ENCODE results near the gene EFHD1. TPM values are rescaled to one million over a fixed set of nuclear protein-coding genes. Genes with fewer than 3 reads are reported as not detected.

EFHD1 gene
- total and polyA plus RNA-seq, 9 of the 15 experiments (the other 6 are each of a cell fraction or from before 2014, with no cell fraction given): 0.66 to 9.1 (median 2.0) TPM

DNA sequence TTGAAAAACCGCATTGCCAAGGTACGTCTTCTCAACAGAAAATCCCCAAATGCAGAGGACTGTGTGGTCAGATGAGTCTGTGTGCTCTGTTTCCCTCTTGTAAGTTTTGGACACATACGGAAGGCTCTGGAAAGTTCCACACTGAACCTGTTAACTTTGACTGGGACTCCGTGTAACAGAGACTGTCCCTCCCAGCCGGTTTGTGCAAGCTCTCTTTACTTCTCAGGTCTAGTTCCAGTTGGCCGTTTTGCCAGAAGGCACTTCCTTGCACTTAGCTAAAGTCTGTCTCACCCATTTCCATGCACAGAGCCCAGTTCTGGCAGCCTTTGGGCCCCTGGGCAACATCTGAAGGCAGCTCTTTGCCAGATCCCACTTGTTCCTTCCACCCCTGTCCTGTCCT, 22.0 kb downstream of the EFHD1 start:
- Histone ChIP-seq H3K36me3 (ENCODE audit: control insufficient read depth, insufficient read depth, low read length) (no peaks in the 10 kb centered on the region), H4K20me1 (replicated peaks; ENCODE audit: control insufficient read depth, insufficient read depth, low read length) (no peaks in the 10 kb centered on the region), H3K27ac (ENCODE audit: extremely low read depth, low read depth, low read length) (no peak overlapping the region), H3K4me2 (ENCODE audit: insufficient read depth, low read length) (no peak overlapping the region), H3K9ac (ENCODE audit: insufficient read depth in 1 of 2, low read depth in 2 of 2, low read length in 2 of 2) (no peak overlapping the region), H3K27me3 (ENCODE audit: control insufficient read depth in 2 of 2, insufficient read depth in 2 of 2, low read length in 2 of 2) (no peaks in the 10 kb centered on the region), H3K9me3 (replicated peaks; ENCODE audit: control insufficient read depth, insufficient read depth, low read depth, low read length) (no peaks in the 10 kb centered on the region), H3K9me1 (ENCODE audit: control insufficient read depth, insufficient read depth, low read length) (no peaks in the 10 kb centered on the region), H2AFZ (ENCODE audit: low read depth, low read length) (no peak overlapping the region), H3K79me2 (ENCODE audit: control insufficient read depth, insufficient read depth, low read length) (no peaks in the 10 kb centered on the region), H3K4me1 (replicated peaks in 1 of 2; ENCODE audit: control insufficient read depth in 2 of 2, insufficient read depth in 2 of 2, low read length in 2 of 2) (no peaks in the 10 kb centered on the region; a peak in 1 of 5 replicates), H3K4me3 (no peak overlapping the region)
- no TSS peak for BruUV-seq (replicated peaks)
- no peak for DNase-seq (ENCODE audit: extremely low read depth in 1 of 4, low spot score in 3 of 4)
- WGBS (ENCODE audit: insufficient coverage, low coverage, missing lambda C conversion rate): 26% methylated on average over 6 of the region's 6 CpGs
- ATAC-seq: no peak
- ChIA-PET CTCF (ENCODE audit: low intra/inter-chr PET ratio) (no interaction called here), POLR2A (no interaction called here)
- FAIRE-seq: no peak
- in situ Hi-C loops (cut with MboI): no loop called here
- no peak for TF ChIP-seq ZNF224 (CRISPR knock-in tag; IDR thresholded peaks at IDR 0.05)
- TF ChIP-seq TCF7L2 (IDR thresholded peaks at IDR 0.05; ENCODE audit: low read depth, low read length): no peak
- TF ChIP-seq, protein P1, sequence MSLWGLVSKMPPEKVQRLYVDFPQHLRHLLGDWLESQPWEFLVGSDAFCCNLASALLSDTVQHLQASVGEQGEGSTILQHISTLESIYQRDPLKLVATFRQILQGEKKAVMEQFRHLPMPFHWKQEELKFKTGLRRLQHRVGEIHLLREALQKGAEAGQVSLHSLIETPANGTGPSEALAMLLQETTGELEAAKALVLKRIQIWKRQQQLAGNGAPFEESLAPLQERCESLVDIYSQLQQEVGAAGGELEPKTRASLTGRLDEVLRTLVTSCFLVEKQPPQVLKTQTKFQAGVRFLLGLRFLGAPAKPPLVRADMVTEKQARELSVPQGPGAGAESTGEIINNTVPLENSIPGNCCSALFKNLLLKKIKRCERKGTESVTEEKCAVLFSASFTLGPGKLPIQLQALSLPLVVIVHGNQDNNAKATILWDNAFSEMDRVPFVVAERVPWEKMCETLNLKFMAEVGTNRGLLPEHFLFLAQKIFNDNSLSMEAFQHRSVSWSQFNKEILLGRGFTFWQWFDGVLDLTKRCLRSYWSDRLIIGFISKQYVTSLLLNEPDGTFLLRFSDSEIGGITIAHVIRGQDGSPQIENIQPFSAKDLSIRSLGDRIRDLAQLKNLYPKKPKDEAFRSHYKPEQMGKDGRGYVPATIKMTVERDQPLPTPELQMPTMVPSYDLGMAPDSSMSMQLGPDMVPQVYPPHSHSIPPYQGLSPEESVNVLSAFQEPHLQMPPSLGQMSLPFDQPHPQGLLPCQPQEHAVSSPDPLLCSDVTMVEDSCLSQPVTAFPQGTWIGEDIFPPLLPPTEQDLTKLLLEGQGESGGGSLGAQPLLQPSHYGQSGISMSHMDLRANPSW (CRISPR knock-in tag; IDR thresholded peaks at IDR 0.05): no peak
- no peak for TF ChIP-seq SMARCC2 (IDR thresholded peaks at IDR 0.05; ENCODE audit: low read depth)
- TF ChIP-seq ZNF282 (CRISPR knock-in tag; IDR thresholded peaks at IDR 0.05): no peak
- TF ChIP-seq RFX7 (CRISPR knock-in tag; IDR thresholded peaks at IDR 0.05): no peak
- TF ChIP-seq NR2C1 (IDR thresholded peaks at IDR 0.05): no peak
- no peak for TF ChIP-seq NR2C1 (tag; IDR thresholded peaks at IDR 0.05)
- TF ChIP-seq ZNF384 (IDR thresholded peaks at IDR 0.05; ENCODE audit: low read depth, low read length): no peak
- intact Hi-C loops (cut with micrococcal nuclease): no loop called here

Data from K562 (cell line).